ENCODE results near the gene ATP6V1G2.
"Not testable (repeated sequence)": the region's sequence is repeated elsewhere in the genome, so short reads cannot be mapped to it uniquely, and the experiment has no call there.

The ATP6V1G2 gene

DNA sequence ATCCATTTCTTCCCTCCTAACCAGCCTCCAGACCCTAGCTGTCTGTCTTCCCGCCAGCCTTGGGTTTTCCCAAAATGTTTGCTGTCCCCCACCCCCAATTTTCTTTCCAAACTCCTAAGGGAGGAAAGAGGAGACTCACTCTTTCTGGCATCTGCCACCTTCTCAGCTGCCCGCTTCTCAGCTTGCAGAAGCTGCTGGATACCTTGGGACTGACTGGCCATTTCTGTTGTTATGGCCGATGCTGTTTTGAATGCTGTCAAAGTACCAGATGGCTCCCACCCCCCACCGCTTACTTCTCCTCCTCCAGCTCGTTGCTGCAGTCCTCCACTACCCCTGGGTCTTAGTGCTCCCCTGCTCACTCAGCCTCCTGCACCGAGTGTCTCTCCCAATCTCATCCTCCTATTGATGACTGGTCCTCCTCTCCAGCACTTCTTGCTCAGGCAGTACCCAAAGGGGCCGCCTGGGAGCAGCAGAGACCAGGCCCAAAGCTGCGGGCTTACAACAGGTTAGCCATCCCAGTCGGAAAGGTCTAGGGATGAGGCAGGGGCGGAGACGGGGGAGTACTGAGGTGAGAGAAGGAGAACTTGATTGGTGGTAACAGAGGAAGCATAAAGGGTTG is at the start of gene ATP6V1G2:
Gene ATP6V1G2 (minus strand): TSS at position 270 of the 619 bp plus-strand sequence. CDS start 49 bp downstream, at position 221.
- DNase-seq, result peak; percentile 79

DNA sequence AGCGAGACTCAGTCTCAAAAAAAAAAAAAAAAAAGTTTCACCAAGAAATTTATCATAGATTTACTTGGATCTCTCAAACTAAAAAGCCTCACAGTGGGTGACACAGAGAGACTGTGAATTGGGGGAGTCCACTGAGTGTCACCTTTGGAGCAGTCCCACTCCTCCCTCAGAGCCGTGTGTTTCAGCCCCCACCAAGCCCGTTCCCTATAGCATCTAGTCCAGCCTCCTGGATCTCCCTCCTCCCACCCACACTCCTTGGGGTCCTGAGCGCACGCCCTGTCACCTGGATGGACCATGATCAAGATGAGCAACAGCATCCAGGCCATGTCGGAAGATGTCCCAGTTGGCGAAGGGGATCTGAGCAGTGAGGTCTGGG is 46.0 kb upstream of the ATP6V1G2 start:
- DNase-seq, result no peak

DNA sequence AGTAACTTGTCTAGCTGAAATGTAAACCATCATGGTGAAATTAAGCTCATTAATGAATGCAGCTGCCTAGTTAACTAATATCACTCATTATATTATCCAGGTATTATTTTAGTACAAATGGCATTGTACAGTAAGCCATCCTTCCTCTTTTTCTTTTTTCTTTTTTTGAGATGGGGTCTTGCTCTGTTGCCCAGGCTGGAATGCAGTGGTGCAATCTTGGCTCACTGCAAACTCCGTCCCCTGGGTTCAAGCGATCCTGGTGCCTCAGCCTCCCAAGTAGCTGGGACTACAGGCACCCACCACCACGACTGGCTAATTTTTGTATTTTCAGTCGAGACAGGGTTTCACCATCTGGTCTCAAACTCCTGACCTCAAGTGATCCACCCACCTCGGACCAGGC is 44.3 kb upstream of the ATP6V1G2 start:
- not testable (repeated sequence) for DNase-seq

DNA sequence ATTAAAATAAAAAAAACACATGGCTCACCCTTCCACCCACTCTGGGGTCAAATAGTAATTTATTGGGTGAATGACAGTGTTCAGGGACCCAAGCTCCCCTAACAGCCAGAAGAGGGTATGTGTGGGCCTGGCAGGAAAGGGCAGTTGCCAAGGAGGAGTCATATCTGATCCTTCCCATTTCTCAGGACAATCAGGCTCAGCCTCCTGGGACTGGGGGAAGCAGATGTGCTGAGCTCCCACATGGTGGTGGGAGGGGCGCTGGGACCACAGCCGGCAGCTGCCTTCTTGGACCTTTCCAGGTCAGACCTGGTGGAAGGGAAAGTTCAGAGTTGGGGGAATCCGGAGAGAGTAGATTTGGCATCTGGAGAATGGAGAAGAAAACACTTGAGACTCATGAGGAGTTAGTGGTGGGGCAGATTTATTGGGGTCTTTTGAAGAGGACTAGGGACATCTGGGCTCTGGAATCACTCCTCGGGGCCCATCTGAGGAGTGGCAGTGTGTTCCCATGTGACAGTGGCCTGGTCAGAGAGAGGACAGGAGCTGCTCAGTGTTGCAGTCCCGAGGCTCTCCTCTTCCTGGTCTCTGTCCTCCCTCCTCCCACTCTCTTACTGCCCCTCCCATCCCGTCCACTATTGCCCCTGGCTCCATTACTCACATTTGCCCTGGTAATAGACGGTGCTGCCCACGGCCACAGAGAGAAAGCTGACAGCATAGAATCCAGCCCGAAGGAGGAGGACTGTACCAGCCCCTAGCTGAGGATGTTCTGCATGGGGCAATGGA is 42.7 kb upstream of the ATP6V1G2 start:
- no peak for DNase-seq

DNA sequence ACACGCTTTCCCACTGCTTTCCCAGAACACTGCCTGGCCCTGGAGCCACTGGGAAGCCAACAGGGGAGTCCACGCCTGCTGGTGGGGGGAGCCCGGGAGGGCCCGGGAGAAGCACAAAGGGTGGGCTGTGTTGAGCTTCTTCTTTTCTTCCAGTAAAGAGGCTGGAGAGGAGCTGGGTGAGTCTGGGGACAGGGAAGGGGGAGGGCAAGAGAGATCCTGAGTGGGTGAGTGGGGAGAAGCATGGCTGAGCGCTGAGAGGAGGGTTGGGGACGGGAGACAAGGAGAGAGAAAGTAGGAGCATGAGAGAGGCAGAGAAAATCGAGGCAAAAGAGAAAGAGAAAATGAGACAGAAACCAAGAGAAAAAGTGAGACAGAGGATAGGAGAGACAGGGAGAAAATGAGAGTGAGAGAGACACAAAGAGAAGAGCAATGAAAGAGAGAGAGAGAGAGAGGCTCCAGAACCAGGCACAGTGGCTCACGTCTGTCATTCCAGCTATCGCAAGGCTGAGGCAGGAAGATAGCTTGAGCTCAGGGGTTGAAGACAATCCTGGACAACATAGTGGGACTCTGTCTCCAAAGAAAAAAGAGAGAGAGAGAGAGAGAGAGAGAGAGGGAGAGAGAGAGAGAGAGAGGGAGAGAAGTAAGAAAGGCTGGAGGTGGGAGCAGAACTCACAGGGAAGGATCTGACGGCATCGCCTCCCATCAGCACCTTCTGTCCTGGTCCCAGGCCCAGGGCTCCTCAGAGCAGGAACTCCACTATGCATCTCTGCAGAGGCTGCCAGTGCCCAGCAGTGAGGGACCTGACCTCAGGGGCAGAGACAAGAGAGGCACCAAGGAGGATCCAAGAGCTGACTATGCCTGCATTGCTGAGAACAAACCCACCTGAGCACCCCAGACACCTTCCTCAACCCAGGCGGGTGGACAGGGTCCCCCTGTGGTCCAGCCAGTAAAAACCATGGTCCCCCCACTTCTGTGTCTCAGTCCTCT is 41.7 kb upstream of the ATP6V1G2 start:
- DNase-seq, result no peak

DNA sequence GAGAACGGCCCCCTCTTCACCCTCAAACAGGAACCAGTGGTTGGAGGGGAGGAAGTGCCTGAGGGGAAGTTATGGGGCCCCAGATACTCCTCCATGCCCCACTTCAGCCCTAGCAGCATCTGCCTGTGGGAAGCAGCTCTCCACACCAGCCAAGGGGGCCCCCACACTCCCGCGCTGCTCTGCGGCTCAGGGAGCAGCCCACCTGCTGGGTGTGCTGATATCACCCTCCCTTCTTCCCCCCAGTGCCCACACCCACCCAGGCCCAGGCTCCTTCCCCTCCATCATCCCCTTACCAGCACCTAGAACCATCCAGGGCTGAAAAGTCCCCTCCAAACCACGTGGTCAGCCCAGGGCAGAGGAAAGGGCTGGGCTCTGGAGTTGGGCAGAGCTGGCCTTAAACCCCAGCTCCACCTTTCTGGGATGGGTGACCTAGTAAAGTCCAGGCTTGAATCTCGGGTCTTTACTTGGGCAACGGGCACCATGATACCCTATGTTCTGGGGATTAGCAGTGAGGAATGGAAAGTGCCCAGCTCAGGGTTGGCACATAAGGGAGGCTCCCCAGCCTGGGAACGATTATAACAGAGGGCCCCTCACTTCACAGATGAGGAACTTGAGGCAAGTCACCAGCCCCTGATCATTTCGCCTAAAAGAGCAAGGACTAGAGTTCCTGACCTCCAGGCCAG is 40.3 kb upstream of the ATP6V1G2 start:
- no peak for DNase-seq

DNA sequence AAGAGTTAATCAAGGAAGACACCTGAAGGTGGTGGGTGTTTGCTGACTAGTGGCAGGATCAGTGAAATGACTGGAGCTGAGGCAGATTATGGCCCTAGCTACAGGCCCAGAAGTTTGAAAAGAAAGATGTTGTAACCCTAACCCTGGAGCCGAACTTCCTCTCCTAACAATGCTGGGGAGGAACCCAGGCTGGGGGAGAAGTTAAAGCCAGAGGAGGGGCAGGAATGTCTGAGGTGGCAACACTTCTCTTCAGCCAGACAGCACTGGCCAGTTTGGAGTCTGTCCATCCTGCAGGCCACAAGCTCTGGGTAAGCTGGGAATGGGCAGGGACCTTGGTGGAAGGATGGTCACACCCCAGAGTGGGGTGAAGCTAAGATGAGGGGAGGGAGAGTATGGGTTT is 39.6 kb upstream of the ATP6V1G2 start, which contains the start of gene LST1:
Gene LST1 (plus strand): TSS at position 270 of the 400 bp plus-strand sequence. CDS start 1,023 bp downstream, outside the sequence.
- DNase-seq, result peak; percentile 26

DNA sequence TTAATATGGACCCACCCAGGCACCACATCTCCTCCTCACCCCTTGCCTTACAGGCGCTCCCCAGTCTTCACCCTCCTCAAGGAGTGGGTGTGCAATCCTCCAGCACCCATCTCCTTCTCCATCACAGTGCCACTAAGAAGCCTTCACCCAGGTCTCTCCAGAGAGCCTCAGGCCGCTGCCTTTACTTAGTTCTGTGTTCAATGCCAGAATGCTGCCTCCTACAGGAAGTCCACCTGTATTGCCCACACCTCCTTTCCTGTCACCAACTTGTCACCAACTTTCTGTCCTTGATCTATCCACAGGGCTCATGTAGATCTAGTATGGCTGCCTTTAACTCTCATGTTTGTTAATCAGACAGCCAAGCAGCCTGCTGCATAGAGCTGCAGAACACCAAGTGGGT is 39.1 kb upstream of the ATP6V1G2 start:
- no peak for DNase-seq

DNA sequence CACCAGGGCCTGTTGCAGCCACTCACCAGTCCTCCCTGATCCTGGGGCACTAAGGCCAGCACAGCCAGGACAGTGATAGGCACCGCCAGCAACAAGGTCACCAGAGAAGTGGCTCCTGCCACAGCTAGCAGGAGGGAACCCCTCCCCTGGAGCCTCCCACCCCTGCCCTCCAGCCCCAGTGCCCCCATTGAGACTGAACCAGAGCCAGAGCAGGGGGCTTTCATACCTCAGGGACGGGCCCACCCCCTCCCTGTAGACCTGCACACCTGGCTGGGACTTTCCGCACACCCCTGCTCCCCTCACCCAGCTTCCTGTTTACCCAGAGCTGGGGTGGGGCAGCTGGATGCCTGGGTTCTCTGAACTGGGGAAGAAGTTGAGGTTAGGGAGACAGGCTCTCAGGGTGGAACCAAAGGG is 35.8 kb upstream of the ATP6V1G2 start, which contains the start of gene LTB:
Gene LTB (minus strand): TSS at position 195 of the 414 bp plus-strand sequence. CDS start 7 bp downstream, at position 188.
- DNase-seq, result no peak

DNA sequence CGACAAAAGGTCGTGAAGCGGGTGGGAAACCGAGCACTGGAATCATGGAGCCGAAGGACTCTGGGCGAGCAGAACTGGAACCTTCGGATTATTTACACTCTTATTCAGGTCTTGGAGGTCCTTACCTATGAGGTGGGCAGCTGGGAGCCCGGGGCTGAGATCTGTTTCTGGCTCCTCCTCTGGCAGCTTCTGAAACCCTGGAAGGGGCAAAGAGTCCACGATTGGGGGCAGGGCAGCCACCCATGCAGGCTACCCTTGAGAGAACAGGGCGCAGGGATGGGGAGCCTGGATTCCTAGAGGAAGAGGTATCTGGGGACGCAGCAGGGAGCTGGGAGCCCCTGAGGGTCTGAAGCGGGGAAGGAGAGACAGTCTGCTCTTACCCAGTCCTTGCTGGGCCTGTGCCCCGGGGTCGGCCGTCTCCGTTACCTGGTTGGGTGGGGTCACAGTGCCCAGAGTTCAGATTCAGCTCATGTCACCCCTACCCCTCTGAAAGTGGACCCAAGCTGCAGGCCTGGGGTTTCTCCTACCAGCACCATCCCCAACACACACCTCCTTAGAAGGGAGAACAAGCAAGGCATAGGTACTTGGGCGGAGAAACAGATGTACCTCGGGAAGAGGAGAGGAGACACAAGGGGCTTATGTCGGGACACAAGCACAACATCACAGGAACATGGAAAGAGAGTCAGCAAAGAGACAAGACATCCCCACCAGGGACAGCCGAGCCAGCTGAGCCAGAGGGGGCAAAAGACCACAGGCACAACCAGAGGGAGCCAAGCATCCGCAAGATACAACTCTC is 35.2 kb upstream of the ATP6V1G2 start:
- DNase-seq, result no peak

DNA sequence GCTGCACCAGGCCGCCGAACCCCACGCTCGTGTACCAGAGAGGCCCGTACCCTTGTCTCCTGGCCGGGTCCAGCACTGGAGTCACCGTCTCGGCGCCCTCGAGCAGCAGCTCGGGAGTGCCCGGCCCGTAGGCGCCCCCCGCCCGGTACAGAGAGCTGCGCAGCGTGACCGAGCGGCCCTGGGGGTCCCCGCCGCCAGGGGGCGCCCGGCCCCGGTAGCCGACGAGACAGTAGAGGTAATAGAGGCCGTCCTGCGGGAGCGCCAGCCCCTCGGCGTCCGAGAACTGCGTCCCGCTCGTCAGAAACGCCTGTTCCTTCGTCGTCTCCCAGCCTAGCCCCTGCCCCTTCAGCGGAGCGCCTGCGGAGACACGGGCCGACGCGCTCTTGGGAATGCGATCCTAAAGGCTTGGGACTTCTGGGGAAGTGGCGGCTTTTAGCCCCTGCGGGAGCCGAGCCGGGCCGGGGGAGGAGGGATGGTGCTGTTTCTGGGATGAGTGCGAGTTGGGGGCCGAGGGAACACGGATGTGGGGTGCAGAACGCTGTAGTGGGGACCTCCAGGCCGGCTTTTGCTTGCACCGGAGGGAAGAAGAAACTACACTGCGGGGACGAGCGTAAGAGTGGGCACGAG is 34.5 kb upstream of the ATP6V1G2 start:
- DNase-seq, result peak; percentile 47

DNA sequence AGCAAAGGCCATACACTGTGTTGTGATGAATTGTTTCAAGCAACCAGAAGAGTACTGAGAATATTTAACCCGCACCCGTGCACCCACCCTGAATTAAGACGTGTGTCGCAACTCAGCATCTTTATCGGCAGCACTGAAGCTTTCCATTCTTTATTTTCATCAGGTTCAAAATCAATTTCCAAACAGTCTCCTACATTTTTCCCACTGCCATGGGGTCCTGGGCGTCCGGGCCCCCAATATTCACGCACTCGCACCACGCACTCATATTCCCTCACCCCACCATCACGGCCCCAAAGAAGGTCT is 34.0 kb upstream of the ATP6V1G2 start:
- no peak for DNase-seq

DNA sequence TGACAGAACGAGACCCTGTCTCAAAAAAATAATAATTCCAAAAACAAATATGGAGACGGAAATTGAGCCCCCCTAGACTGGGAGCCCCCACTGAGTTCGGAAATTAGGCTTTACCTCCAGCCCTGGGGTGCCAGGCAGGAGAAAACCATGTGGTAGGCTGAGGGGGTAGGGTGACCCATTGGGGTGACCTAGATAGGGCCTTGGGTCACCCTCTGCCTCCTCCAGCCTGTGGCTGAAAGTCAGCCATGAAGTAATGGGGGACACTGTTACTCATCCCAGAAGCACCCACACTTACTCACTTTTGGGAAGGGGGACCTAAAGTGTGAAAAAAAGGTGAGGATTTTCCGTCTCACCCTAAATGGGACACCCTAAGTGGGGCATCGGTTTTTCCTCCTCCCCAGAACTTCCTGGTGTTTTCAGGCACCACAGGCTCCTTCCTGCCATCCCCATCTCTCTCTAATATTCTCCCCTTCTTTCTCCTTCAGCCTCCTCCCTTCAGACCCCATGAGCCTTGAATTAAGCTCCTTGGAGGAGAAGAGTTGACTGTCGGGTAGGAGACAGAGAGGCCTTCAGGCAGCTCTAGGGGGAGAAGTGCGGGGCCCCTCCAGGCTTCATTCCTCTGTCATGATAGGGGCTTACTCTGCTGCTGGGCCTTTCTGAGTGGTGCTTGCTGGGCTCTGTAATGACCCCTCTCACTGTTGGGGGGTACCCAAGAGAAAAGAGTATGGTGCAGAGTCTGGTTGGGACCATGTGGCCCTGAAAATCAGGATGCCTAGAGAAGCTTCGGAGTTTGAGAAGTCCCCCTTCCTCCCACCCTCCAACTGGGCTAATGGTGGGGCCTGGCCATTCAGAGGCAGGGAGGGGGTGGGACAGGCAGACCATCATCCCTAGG is 33.4 kb upstream of the ATP6V1G2 start:
- DNase-seq, result no peak

DNA sequence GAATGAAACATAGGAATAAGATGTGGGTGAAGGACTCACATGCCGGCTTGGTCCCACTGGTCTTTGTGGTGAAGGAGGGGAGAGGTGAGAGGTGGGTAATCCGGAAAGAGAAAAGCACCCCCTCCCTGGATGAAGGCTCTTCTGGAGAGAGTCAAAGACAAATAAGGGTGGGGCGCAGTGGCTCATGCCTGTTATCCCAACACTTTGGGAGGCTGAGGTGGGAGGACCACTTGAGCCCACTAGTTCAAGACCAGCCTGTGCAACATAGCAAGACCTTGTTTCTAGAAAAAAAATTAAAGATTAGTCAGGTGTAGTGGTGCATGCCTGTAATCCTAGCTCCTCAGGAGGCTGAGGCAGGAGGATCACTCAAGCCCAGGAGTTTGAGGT is 32.7 kb upstream of the ATP6V1G2 start:
- DNase-seq, result no peak

DNA sequence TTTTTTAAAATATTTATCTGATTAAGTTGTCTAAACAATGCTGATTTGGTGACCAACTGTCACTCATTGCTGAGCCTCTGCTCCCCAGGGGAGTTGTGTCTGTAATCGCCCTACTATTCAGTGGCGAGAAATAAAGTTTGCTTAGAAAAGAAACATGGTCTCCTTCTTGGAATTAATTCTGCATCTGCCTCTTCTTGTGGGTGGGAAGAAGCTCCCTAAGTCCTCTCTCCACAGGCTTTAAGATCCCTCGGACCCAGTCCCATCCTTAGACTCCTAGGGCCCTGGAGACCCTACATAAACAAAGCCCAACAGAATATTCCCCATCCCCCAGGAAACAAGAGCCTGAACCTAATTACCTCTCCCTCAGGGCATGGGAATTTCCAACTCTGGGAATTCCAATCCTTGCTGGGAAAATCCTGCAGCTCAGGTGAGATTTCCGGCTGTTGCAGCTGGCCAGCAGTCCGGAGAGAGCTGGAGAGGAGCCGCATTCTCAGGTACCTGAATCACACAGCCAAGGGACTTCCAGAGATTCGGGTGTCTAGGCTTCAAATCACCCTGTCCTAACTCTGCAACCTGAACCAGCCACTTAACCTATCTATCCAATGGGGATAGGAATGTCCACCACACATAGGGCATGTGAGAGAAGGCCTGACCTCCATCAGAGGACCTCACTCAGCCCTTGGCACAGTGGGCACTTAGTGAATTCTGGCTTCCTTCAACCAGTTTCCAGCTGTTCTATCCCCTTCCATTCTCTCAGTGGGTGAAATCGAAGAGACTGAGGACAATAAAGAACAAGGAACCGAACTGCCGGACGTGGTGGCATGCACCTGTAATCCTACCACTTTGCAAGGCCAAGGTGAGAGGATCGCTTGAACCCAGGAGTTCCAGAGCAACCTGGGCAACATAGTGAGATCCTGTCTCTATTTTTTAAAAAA is 32.0 kb upstream of the ATP6V1G2 start:
- DNase-seq, result peak; percentile 71

DNA sequence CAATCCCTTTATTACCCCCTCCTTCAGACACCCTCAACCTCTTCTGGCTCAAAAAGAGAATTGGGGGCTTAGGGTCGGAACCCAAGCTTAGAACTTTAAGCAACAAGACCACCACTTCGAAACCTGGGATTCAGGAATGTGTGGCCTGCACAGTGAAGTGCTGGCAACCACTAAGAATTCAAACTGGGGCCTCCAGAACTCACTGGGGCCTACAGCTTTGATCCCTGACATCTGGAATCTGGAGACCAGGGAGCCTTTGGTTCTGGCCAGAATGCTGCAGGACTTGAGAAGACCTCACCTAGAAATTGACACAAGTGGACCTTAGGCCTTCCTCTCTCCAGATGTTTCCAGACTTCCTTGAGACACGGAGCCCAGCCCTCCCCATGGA is 31.2 kb upstream of the ATP6V1G2 start:
- no peak for DNase-seq

DNA sequence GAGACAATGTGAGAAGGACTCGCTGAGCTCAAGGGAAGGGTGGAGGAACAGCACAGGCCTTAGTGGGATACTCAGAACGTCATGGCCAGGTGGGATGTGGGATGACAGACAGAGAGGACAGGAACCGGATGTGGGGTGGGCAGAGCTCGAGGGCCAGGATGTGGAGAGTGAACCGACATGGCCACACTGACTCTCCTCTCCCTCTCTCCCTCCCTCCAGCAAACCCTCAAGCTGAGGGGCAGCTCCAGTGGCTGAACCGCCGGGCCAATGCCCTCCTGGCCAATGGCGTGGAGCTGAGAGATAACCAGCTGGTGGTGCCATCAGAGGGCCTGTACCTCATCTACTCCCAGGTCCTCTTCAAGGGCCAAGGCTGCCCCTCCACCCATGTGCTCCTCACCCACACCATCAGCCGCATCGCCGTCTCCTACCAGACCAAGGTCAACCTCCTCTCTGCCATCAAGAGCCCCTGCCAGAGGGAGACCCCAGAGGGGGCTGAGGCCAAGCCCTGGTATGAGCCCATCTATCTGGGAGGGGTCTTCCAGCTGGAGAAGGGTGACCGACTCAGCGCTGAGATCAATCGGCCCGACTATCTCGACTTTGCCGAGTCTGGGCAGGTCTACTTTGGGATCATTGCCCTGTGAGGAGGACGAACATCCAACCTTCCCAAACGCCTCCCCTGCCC is 30.6 kb upstream of the ATP6V1G2 start:
- no peak for DNase-seq

DNA sequence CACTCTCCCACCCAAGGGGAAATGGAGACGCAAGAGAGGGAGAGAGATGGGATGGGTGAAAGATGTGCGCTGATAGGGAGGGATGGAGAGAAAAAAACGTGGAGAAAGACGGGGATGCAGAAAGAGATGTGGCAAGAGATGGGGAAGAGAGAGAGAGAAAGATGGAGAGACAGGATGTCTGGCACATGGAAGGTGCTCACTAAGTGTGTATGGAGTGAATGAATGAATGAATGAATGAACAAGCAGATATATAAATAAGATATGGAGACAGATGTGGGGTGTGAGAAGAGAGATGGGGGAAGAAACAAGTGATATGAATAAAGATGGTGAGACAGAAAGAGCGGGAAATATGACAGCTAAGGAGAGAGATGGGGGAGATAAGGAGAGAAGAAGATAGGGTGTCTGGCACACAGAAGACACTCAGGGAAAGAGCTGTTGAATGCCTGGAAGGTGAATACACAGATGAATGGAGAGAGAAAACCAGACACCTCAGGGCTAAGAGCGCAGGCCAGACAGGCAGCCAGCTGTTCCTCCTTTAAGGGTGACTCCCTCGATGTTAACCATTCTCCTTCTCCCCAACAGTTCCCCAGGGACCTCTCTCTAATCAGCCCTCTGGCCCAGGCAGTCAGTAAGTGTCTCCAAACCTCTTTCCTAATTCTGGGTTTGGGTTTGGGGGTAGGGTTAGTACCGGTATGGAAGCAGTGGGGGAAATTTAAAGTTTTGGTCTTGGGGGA is 29.7 kb upstream of the ATP6V1G2 start:
- DNase-seq, result no peak

Measured in NCI-H226 (cell line).